Ectodermal cell (in vitro differentiated cells): Measurements from ENCODE around the gene IFNG.

ENCODE experiments used
- H3K27ac ChIP-seq: 2 replicates; pipeline ENCODE4 v1.7.0; 2013; ENCODE audit warnings: mild to moderate bottlenecking, low read depth, low read length; ENCODE audit not compliant: insufficient read depth, poor library complexity, severe bottlenecking
- H3K27me3 ChIP-seq: 2 replicates; pipeline ENCODE4 v1.7.0; 2013; ENCODE audit warnings: mild to moderate bottlenecking, low read length; ENCODE audit not compliant: insufficient read depth, control insufficient read depth, poor library complexity, severe bottlenecking
- H3K36me3 ChIP-seq: one replicate; pipeline ENCODE4 v1.7.0; 2013; ENCODE audit warnings: low read length; ENCODE audit not compliant: control insufficient read depth, insufficient read depth
- H3K4me1 ChIP-seq: one replicate; pipeline ENCODE4 v1.7.0; 2013; ENCODE audit warnings: low read length; ENCODE audit not compliant: control insufficient read depth, insufficient read depth
- H3K4me3 ChIP-seq: 2 replicates; pipeline ENCODE4 v1.7.0; 2013; ENCODE audit warnings: low read depth, low read length, control low read depth; ENCODE audit not compliant: insufficient read depth
- H3K9me3 ChIP-seq: 2 replicates; pipeline ENCODE4 v1.7.0; 2013; ENCODE audit warnings: mild to moderate bottlenecking, low read length, moderate library complexity; ENCODE audit not compliant: control insufficient read depth
- whole genome bisulfite sequencing, 2 experiments: methylation state at CpG; one replicate each; pipeline ENCODE4 v1.1.7; 2013; ENCODE audit warnings: missing lambda C conversion rate in 2 of 2; 5-methylcytosine and 5-hydroxymethylcytosine counted together

IFNG gene

GRCh38 chr12:68119250-68119649 is 40.3 kb downstream of the IFNG start:
- Histone ChIP-seq H3K4me1 (no peaks in the 10 kb centered on the region), H3K27ac (no peak overlapping the region), H3K4me3 (no peak overlapping the region), H3K9me3 (no peaks in the 10 kb centered on the region), H3K27me3 (no peaks in the 10 kb centered on the region), H3K36me3 (no peaks in the 10 kb centered on the region)
- 87 to 100% methylated on average over 1 of the region's 1 CpG for WGBS, 2 experiments

GRCh38 chr12:68118096-68118755 is 41.3 kb downstream of the IFNG start:
- Histone ChIP-seq H3K9me3 (no peaks in the 10 kb centered on the region), H3K4me1 (no peaks in the 10 kb centered on the region), H3K36me3 (no peaks in the 10 kb centered on the region), H3K4me3 (no peak overlapping the region), H3K27me3 (no peaks in the 10 kb centered on the region), H3K27ac (no peak overlapping the region)
- WGBS, 2 experiments: 70 to 71% methylated on average over 6 of the region's 7 CpGs

GRCh38 chr12:68117661-68118060 is 41.9 kb downstream of the IFNG start:
- no peak overlapping the region for H3K27ac ChIP-seq
- H3K36me3 ChIP-seq: no peaks in the 10 kb centered on the region
- 85 to 86% methylated on average over 3 of the region's 3 CpGs for WGBS, 2 experiments
- H3K27me3 ChIP-seq: no peaks in the 10 kb centered on the region
- H3K9me3 ChIP-seq: no peaks in the 10 kb centered on the region
- H3K4me1 ChIP-seq: no peaks in the 10 kb centered on the region
- no peak overlapping the region for H3K4me3 ChIP-seq

GRCh38 chr12:68115281-68115680 is 44.3 kb downstream of the IFNG start:
- Histone ChIP-seq H3K27ac (no peak overlapping the region), H3K36me3 (no peaks in the 10 kb centered on the region)
- WGBS, 2 experiments: 97% methylated on average over 2 of the region's 2 CpGs

GRCh38 chr12:68114606-68115005 is 44.9 kb downstream of the IFNG start:
- Histone ChIP-seq H3K4me3 (no peak overlapping the region), H3K27ac (no peak overlapping the region), H3K9me3 (no peaks in the 10 kb centered on the region), H3K4me1 (no peaks in the 10 kb centered on the region), H3K36me3 (no peaks in the 10 kb centered on the region), H3K27me3 (no peaks in the 10 kb centered on the region)
- WGBS, 2 experiments: 94 to 95% methylated on average over 6 of the region's 6 CpGs

More at GRCh38 chr12:68115281-68115680, 44.3 kb downstream of the IFNG start:
- Histone ChIP-seq H3K27me3 (no peaks in the 10 kb centered on the region), H3K9me3 (no peaks in the 10 kb centered on the region), H3K4me1 (no peaks in the 10 kb centered on the region), H3K4me3 (no peak overlapping the region)

GRCh38 chr12:68113644-68114043 is 45.9 kb downstream of the IFNG start:
- WGBS, 2 experiments: no CpG with 5 or more reads among the region's 1 CpG
- Histone ChIP-seq H3K4me1 (no peaks in the 10 kb centered on the region), H3K27me3 (no peaks in the 10 kb centered on the region), H3K27ac (no peak overlapping the region), H3K36me3 (no peaks in the 10 kb centered on the region), H3K4me3 (no peak overlapping the region), H3K9me3 (no peaks in the 10 kb centered on the region)

GRCh38 chr12:68111995-68112394 is 47.5 kb downstream of the IFNG start:
- Histone ChIP-seq H3K27ac (no peak overlapping the region), H3K36me3 (no peaks in the 10 kb centered on the region), H3K4me1 (no peaks in the 10 kb centered on the region), H3K4me3 (no peak overlapping the region), H3K27me3 (no peaks in the 10 kb centered on the region), H3K9me3 (no peaks in the 10 kb centered on the region)

- no peaks in the 10 kb centered on the region for H3K27me3 ChIP-seq
- H3K4me1 ChIP-seq: no peaks in the 10 kb centered on the region
- WGBS, 2 experiments: 100% methylated on average over 1 of the region's 1 CpG
- H3K4me3 ChIP-seq: no peak overlapping the region
- H3K9me3 ChIP-seq: no peaks in the 10 kb centered on the region
- no peaks in the 10 kb centered on the region for H3K36me3 ChIP-seq
- no peak overlapping the region for H3K27ac ChIP-seq
These were observed 49.9 kb downstream of the IFNG start for GRCh38 chr12:68109444-68110217.

- Histone ChIP-seq H3K4me3 (no peak overlapping the region), H3K4me1 (no peaks in the 10 kb centered on the region), H3K9me3 (no peaks in the 10 kb centered on the region), H3K27ac (no peak overlapping the region), H3K27me3 (no peaks in the 10 kb centered on the region), H3K36me3 (no peaks in the 10 kb centered on the region)
These were observed 50.5 kb downstream of the IFNG start for GRCh38 chr12:68109001-68109400.

GRCh38 chr12:68106660-68107059 is 52.9 kb downstream of the IFNG start:
- H3K36me3 ChIP-seq: no peaks in the 10 kb centered on the region
- H3K27me3 ChIP-seq: no peaks in the 10 kb centered on the region
- H3K9me3 ChIP-seq: no peaks in the 10 kb centered on the region
- H3K4me3 ChIP-seq: no peak overlapping the region
- 100% methylated on average over 1 of the region's 1 CpG; no CpG with 5 or more reads in 1 of the 2 experiments for WGBS, 2 experiments
- H3K27ac ChIP-seq: no peak overlapping the region
- no peaks in the 10 kb centered on the region for H3K4me1 ChIP-seq
